HepG2 (cell line): ENCODE data around the gene LRRN4. TPM values are rescaled to one million over a fixed set of nuclear protein-coding genes. Genes with fewer than 3 reads are reported as not detected.

Experiments
- ATAC-seq: fragments of 200-7000 bp; cut with Tn5 transposase; 3 replicates; pipeline ENCODE4 v1.9.1; 2020; ENCODE audit warnings: mild to moderate bottlenecking, moderate library complexity
- BruUV-seq: library from RNA; stranded (reverse); fragments of 400-500 nt; replicated peaks from 2 replicates; lab custom pipeline; 2021; lab: Mats Ljungman, UMichigan
- CTCF ChIA-PET: fragments of 300-600 bp; formaldehyde crosslinking; extraction: SDS; loops from one replicate; lab custom pipeline; 2021; ENCODE audit warnings: low total read pairs, inconsistent platforms, low intra/inter-chr PET ratio; lab: Yijun Ruan, JAX
- POLR2A ChIA-PET: fragments of 350-600 bp; sonication (Branson Sonifier 250); formaldehyde crosslinking; loops from one replicate; lab custom pipeline; 2020; ENCODE audit warnings: antibody characterized with exemption, inconsistent platforms; lab: Yijun Ruan, JAX
- DNase-seq: peaks from one replicate; pipeline ENCODE4 v3.0.0-alpha.2; 2015; ENCODE audit warnings: low spot score
- FAIRE-seq: peaks from 3 replicates; lab custom pipeline; 2011; peaks lifted over from hg19 to GRCh38; lab: Jason Lieb, UNC
- H2AFZ ChIP-seq: one replicate; pipeline ENCODE4 v1.6.1; 2011; ENCODE audit warnings: low read length, inconsistent platforms
- H3K27ac ChIP-seq: fragments of 300-600 bp; 3 replicates; pipeline ENCODE4 v1.8.0; 2011; ENCODE audit warnings: mixed run types, mild to moderate bottlenecking, mixed read lengths, low read length, inconsistent platforms; ENCODE audit not compliant: insufficient read depth; ENCODE audit errors: extremely low read length
- H3K27me3 ChIP-seq, 2 experiments: fragments of 200-600 bp in 1 of 2; 2 replicates in 1 of 2; 3 replicates in 1 of 2; pipeline versions ENCODE4 v1.6.0 to v1.8.0; 2011; ENCODE audit warnings: low read length in 2 of 2, mild to moderate bottlenecking in 2 of 2, moderate library complexity in 2 of 2, inconsistent platforms in 1 of 2; ENCODE audit not compliant: insufficient read depth in 2 of 2, control insufficient read depth in 1 of 2
- H3K36me3 ChIP-seq, 2 experiments: fragments of 200-600 bp in 1 of 2; replicated peaks in 1 of 2; 2 replicates in 1 of 2; 3 replicates in 1 of 2; pipeline versions ENCODE4 v1.5.1 to v1.8.0; 2011; ENCODE audit warnings: low read length in 2 of 2, inconsistent platforms in 1 of 2; ENCODE audit not compliant: insufficient read depth in 2 of 2, control insufficient read depth in 1 of 2
- H3K4me1 ChIP-seq: 2 replicates; pipeline ENCODE4 v1.5.1; 2012; ENCODE audit warnings: low read length, inconsistent platforms; ENCODE audit not compliant: insufficient read depth
- H3K4me2 ChIP-seq: 2 replicates; pipeline ENCODE4 v1.6.0; 2011; ENCODE audit warnings: low read depth, low read length, inconsistent platforms
- H3K4me3 ChIP-seq, 3 experiments: fragments of 200-600 bp in 1 of 3; sonication (generic), shearing (Covaris generic) in 1 of 3; replicated peaks in 1 of 3; 2 replicates each; pipeline ENCODE4 v1.5.1; 2011 to 2016; ENCODE audit warnings: low read length in 3 of 3, inconsistent platforms in 2 of 3, low read depth in 2 of 3, mild to moderate bottlenecking in 2 of 3, control low read depth in 1 of 3, mixed read lengths in 1 of 3; ENCODE audit not compliant: insufficient read depth in 1 of 3
- H3K79me2 ChIP-seq: one replicate; pipeline ENCODE4 v1.6.1; 2011; ENCODE audit warnings: low read length, inconsistent platforms; ENCODE audit not compliant: insufficient read depth
- H3K9ac ChIP-seq: 2 replicates; pipeline ENCODE4 v1.6.0; 2011; ENCODE audit warnings: mild to moderate bottlenecking, low read depth, low read length, inconsistent platforms; ENCODE audit not compliant: insufficient read depth
- H3K9me3 ChIP-seq: 2 replicates; pipeline ENCODE4 v1.5.1; 2012; ENCODE audit warnings: mild to moderate bottlenecking, low read length
- H4K20me1 ChIP-seq: 2 replicates; pipeline ENCODE4 v1.6.0; 2011; ENCODE audit warnings: inconsistent platforms, mild to moderate bottlenecking, low read length, moderate library complexity; ENCODE audit not compliant: insufficient read depth
- CEBPB ChIP-seq: IDR thresholded peaks from 2 replicates; pipeline ENCODE4 v1.6.1; 2011; ENCODE audit warnings: low read depth, low read length, improper control_type of control experiment, borderline replicate concordance
- IKZF1 ChIP-seq: fragments of 450-650 bp; IDR thresholded peaks from 2 replicates; pipeline ENCODE4 v1.7.1; 2016
- MZF1 ChIP-seq: sonication (generic); formaldehyde crosslinking; IDR thresholded peaks from 2 replicates; pipeline ENCODE4 v1.8.1; 2023; ENCODE audit warnings: mild to moderate bottlenecking, missing genetic modification reagents, borderline replicate concordance
- PCBP1 ChIP-seq: fragments of 200-400 bp; formaldehyde crosslinking; IDR thresholded peaks from 2 replicates; pipeline ENCODE4 v1.6.1; 2017; ENCODE audit warnings: mild to moderate bottlenecking, low read depth, low read length, borderline replicate concordance
- PLRG1 ChIP-seq: fragments of 450-650 bp; conservative IDR thresholded peaks from 2 replicates; pipeline ENCODE4 v1.6.1; 2016
- SP140L ChIP-seq: sonication (generic); formaldehyde crosslinking; IDR thresholded peaks from 2 replicates; pipeline ENCODE4 v1.4.0; 2020; ENCODE audit warnings: missing genetic modification reagents, borderline replicate concordance
- XBP1 ChIP-seq: sonication (generic); formaldehyde crosslinking; IDR thresholded peaks from 2 replicates; pipeline ENCODE4 v1.5.0; 2020; ENCODE audit warnings: missing genetic modification reagents
- YEATS4 ChIP-seq: sonication (generic); formaldehyde crosslinking; IDR thresholded peaks from 2 replicates; pipeline ENCODE4 v1.4.0; 2020; ENCODE audit warnings: missing genetic modification reagents, borderline replicate concordance
- ZNF615 ChIP-seq: sonication (generic); formaldehyde crosslinking; IDR thresholded peaks from 2 replicates; pipeline ENCODE4 v1.5.0; 2020; ENCODE audit warnings: mild to moderate bottlenecking, missing genetic modification reagents, borderline replicate concordance
- WGBS: methylation state at CpG from one replicate; pipeline ENCODE4 v1.1.6; 2017; ENCODE audit warnings: low lambda C conversion rate; 5-methylcytosine and 5-hydroxymethylcytosine counted together
- in situ Hi-C: cut with HindIII; loops from 2 replicates; pipeline ENCODE4 v1.10.0; 2017; ENCODE audit warnings: low pct_unique_long_range_greater_than_20kb; ENCODE audit not compliant: extremely low pct_ligation_motif_present
- intact Hi-C: fragments of 100-400 bp; cut with micrococcal nuclease; formaldehyde crosslinking; loops from one replicate; pipeline ENCODE4 v1.10.0; 2022; ENCODE audit not compliant: unreplicated experiment
- polyA plus RNA-seq, 8 experiments: library from polyadenylated mRNA; depleted of rRNA in 3 of 8; stranded (reverse) in 7 of 8; unstranded in 1 of 8; fragments of >200 nt; fragmentation: Illumina TruSeq in 4 of 8; extraction: Trizol in 4 of 8; gene quantifications; 2 replicates each; pipeline versions ENCODE4 v1.2.1 to v1.2.3, GENCODE V29; 2011 to 2016; ENCODE audit warnings: low read depth in 4 of 8, missing spikeins in 1 of 8, mixed read lengths in 1 of 8; ENCODE audit not compliant: insufficient read depth in 1 of 8
- total RNA-seq, 5 experiments: library from RNA; depleted of rRNA; stranded (reverse); fragments of >200 nt; fragmentation: Illumina TruSeq; extraction: Trizol; gene quantifications; 2 replicates each; pipeline ENCODE4 v1.2.3, GENCODE V29; 2016; ENCODE audit warnings: low read depth in 1 of 5

The LRRN4 gene
- total and polyA plus RNA-seq, 2 of the 13 experiments (the other 11 are each of a cell fraction or from before 2014, with no cell fraction given): 0.15 to 0.20 TPM

DNA sequence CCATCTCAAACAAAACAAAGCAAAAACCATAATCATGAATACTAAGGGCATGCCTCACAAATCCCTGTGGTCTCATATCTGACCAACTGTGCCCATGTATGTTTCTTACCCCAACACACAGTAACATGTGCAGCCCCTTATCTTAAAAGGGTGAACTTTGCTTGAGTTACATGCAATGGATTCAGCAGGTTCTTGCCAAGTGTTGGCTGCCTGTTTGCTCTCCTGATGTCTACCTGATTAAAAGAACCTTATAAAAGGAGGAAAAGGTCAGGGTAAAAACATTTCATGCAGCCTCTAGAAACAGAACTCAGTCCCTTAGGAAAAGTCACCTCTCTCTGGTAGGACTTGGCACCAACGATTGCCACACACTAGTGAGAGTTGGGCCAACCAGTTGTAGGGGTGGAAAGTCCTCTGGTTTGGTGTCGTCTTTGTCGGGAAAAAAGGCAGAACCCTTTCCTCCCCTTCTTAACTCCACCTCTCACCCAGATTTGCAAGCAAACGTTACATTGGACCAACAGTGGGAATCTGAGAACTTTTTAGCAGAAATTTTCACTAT is 14.0 kb upstream of the LRRN4 start:
- no TSS peak for BruUV-seq

DNA sequence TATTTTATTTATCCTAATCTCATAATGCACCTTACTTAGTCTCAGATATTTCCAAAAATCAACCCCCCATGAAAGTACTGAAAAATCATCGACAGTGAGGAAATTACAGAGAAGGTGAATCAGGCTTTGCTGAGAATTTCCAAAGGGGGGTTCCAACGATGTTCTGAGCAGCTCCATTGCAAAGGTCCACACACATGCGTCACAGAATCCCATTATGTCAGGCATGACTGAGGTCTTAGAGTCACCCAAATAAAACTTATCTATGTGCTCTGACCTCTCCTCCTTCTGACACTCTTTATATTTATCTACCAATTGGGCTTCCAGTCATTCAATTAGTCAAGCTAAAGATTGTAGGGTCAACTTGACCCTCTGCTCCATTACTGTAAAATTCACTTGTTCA is 12.7 kb upstream of the LRRN4 start:
- Histone ChIP-seq H3K4me3 (no peak overlapping the region), H4K20me1 (no peaks in the 10 kb centered on the region), H3K27ac (no peak overlapping the region), H2AFZ (no peak overlapping the region), H3K4me1 (no peaks in the 10 kb centered on the region), H3K27me3 (no peaks in the 10 kb centered on the region), H3K36me3 (no peaks in the 10 kb centered on the region), H3K79me2 (no peaks in the 10 kb centered on the region), H3K9me3 (no peaks in the 10 kb centered on the region), H3K9ac (no peak overlapping the region), H3K4me2 (no peak overlapping the region)
- DNase-seq (no peak), FAIRE-seq (no peak), ATAC-seq (no peak)
- in situ Hi-C loops (no loop called here), intact Hi-C loops (no loop called here)
- TF ChIP-seq SP140L (CRISPR knock-in tag) (no peak), ZNF615 (CRISPR knock-in tag) (no peak), YEATS4 (no peak), IKZF1 (no peak), MZF1 (CRISPR knock-in tag) (no peak)
- no TSS peak for BruUV-seq
- 89% methylated on average over 3 of the region's 3 CpGs for WGBS
- ChIA-PET CTCF (no interaction called here), POLR2A (interaction anchor here (0.9 kb wide), 1 partner anchor 44 kb away, joined by 4 read pairs; no protein-coding TSS in a partner anchor)

More for the DNA sequence above, 14.0 kb upstream of the LRRN4 start:
- H3K27ac ChIP-seq: no peak overlapping the region
- intact Hi-C loops (no loop called here), in situ Hi-C loops (no loop called here)
- FAIRE-seq: peak; percentile 54
- no peaks in the 10 kb centered on the region for H4K20me1 ChIP-seq
- H3K4me1 ChIP-seq: no peaks in the 10 kb centered on the region
- H3K27me3 ChIP-seq: no peaks in the 10 kb centered on the region
- no peak overlapping the region for H3K4me3 ChIP-seq
- CTCF ChIA-PET: no interaction called here
- no peak overlapping the region for H3K4me2 ChIP-seq
- no peak overlapping the region for H3K9ac ChIP-seq
- no peaks in the 10 kb centered on the region for H3K9me3 ChIP-seq
- no peak for TF ChIP-seq XBP1
- no peak for TF ChIP-seq PCBP1
- TF ChIP-seq PLRG1: no peak
- TF ChIP-seq CEBPB: peak; percentile 77; the same call in 1 of the 2 replicates
- DNase-seq: no peak
- peaks cover 0 to under 1% of the 10 kb centered on the region in 2 experiments; a peak in 1 of 5 replicates for H3K36me3 ChIP-seq
- peak; percentile 45 for ATAC-seq
- WGBS: 31% methylated on average over 4 of the region's 4 CpGs
- no peak overlapping the region for H2AFZ ChIP-seq
- no peaks in the 10 kb centered on the region for H3K79me2 ChIP-seq
- POLR2A ChIA-PET: no interaction called here
